Fibroblast of villous mesenchyme (primary cell): ENCODE results near the gene ACOXL. TPM values are rescaled to one million over a fixed set of nuclear protein-coding genes. Genes with fewer than 3 reads are reported as not detected.

ENCODE experiments used
- DNase-seq: peaks from one replicate; pipeline ENCODE4 v3.0.0-alpha.2; 2010; ENCODE audit warnings: low read depth
- H3K4me3 ChIP-seq: 2 replicates; pipeline ENCODE4 v1.5.1; 2011; ENCODE audit warnings: low read depth, mild to moderate bottlenecking, low read length
- total RNA-seq: library from RNA; depleted of rRNA; stranded (reverse); fragments of >200 nt; gene quantifications from 2 replicates; pipeline ENCODE4 v1.2.3, GENCODE V29; 2012
- TF ChIP-seq, protein P1 (sequence below): IDR thresholded peaks from 2 replicates; pipeline ENCODE4 v1.5.1; 2012; ENCODE audit warnings: low read depth, mild to moderate bottlenecking, low read length; ENCODE audit not compliant: insufficient read depth

Gene ACOXL
- total RNA-seq, 1 donor, result not detected

DNA sequence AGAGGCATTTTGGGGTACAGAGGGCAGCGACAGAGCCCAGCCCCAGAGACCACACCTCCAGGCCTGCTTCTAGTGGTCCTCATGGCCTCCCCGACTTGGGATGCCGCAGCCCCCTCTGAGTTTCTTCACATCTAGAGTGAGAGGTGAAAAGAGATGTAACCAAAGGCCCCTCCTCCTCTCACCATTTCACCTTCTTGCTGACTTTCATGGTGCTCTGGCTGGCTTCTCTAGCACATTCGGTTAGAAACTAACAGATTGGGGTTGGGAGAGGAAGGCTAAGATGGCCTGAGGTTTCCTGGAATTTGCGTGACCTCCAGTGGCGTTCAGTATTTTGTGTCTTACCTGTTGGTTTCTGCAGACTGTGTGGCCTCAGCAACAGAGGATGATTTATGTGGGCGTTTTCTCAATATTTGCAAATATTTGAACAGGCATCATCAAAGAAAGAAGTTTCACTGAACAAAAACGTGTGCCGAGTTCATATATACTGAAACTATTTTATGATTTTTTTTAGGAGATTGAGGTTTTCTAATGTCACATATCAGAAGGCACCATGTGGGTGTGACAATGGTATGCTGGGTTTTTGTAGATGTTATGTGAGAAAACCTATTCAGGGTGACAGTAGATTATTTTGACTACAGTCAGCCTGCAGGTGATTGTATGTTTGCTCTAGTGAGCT is 318.5 kb downstream of the ACOXL start:
- no peak overlapping the region for H3K4me3 ChIP-seq
- no peak for DNase-seq
- TF ChIP-seq, protein P1, sequence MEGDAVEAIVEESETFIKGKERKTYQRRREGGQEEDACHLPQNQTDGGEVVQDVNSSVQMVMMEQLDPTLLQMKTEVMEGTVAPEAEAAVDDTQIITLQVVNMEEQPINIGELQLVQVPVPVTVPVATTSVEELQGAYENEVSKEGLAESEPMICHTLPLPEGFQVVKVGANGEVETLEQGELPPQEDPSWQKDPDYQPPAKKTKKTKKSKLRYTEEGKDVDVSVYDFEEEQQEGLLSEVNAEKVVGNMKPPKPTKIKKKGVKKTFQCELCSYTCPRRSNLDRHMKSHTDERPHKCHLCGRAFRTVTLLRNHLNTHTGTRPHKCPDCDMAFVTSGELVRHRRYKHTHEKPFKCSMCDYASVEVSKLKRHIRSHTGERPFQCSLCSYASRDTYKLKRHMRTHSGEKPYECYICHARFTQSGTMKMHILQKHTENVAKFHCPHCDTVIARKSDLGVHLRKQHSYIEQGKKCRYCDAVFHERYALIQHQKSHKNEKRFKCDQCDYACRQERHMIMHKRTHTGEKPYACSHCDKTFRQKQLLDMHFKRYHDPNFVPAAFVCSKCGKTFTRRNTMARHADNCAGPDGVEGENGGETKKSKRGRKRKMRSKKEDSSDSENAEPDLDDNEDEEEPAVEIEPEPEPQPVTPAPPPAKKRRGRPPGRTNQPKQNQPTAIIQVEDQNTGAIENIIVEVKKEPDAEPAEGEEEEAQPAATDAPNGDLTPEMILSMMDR, result no peak

DNA sequence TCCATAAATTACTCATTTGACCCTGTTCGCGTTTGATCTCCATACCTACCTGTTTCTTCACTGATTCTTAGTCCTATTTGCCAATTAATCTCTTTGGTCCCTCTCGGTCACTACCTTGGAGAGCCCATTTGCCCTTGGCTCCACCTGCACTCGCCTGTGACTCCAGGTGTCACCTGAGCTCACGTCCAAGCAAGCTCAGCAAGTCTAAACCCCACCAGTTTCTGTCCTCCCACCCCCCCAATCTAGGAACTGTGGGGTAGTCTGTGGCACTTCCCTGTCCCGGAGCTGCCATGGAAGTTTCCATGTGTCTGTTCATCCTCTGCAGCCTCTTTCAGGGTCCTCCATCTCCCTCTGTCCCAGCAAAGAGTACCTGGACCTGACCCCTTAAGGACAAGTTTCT is 320.2 kb downstream of the ACOXL start:
- TF ChIP-seq, protein P1, result no peak
- no peak for DNase-seq

DNA sequence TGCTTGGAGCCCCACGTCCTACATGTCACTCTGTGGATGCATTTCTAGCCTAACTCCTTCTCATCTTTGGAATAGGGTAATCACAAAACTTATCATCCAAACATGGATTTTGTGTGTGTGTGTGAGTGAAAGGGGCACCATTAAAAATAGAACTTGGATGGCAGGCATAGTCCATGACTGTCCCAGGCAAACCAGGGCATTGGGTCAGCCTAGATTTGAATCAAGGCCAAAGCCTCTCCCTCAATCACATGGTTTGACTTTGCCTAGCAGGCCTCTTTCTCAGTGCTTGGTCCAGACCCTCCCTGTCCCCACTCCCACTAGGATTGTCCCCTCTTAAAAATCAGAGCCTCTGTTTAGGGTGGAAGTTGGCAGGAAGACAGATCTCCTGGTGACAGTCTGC is 320.9 kb downstream of the ACOXL start:
- TF ChIP-seq, protein P1, result no peak

More for the DNA sequence above, 320.2 kb downstream of the ACOXL start:
- H3K4me3 ChIP-seq, result no peak overlapping the region

DNA sequence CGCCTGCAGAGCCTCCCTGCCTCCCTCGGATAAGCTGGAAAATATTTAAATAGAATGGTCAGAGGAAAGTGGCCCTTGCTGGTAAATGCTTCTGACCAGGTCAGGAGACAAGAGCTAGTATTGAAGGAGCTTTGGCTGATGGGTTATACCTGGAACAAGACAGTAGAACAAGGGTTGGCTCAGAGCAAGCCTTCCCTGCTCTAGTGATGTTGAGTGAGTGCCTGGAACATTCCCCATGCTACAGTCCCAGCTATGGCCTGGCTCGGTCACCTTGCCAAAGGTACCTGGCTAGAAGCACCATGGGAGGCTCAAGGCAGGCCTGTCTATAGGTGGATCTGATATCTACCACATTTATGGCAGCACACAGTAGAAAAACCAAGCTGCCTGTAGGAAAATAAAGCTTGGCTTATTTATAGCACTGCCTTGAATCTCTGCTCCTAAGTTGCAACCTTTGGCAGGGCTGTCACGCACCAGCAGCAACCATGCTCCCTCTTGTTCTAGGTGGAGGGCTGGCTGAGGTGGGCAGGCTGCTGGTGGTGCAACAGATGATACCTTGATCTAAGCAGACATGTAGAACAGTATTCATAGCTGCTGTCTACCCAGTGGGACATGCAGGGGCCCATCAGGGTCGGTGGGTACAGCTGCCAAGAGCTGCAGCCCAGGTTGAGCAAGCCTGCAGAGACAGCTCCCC is 321.6 kb downstream of the ACOXL start:
- TF ChIP-seq, protein P1, result no peak
- no peak for DNase-seq
- no peak overlapping the region for H3K4me3 ChIP-seq

More for the DNA sequence above, 320.9 kb downstream of the ACOXL start:
- no peak overlapping the region for H3K4me3 ChIP-seq
- DNase-seq, result no peak

DNA sequence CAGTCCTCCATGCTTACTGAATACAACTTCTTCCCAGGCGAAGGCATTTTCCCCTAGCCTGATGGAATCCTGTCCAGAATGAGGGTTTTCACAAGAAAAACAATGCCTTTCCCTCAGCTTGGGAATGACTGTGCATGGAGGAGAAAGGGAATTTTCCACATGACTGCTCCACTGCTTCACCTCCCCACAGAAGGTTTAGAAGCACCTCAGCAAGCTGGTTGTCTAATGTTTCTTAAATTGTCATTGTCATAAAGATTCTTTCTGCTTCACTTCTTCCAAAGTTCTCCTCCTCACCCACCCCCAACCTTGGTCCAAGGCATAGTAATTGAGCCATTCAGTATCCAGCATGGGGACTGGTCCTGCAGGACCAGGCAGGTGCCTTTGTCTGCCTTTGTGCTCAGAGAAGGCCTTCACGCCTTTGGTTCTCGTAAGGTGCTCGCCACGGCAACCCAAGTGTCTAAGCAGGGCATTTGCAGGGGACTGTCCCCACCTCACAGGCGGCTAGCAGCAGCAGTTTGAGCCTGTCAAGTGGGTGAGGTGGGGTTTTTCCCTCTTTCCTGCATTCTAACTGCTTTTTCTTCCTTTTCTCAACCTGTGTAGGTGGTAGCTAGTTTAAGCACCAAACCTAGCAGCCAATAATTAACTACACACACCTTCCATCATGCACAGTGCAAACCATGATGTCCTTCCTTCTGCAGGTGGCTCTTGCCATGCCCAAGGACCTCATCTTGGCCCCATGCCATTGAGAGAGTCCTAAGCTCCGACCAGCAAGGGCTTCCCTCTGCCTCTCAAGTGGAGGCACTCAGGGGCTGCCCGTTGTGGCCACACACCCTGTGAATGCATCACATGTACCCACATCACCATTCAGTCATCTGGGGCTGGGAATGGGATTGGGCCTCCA is 322.7 kb downstream of the ACOXL start:
- DNase-seq, result no peak
- TF ChIP-seq, protein P1, result no peak

DNA sequence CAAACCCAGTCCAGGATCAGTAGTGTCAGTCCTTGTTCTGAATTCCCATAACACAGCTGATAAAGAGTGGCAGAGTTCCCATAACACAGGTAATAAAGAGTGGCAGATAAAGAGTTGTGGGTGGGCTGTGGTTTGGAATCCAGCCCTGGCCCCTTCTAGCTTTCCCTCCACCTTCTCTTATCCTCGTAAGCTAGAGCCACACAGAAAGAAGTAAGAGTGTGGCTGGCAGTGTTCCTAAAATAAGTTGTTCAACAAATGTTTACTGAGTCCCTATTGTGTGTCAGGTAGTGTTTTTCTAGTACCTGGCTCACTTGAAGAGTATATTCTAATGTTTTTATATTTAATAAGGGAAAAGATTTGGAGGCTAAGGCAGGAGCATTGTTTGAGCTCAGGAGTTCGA is 323.4 kb downstream of the ACOXL start:
- TF ChIP-seq, protein P1, result no peak
- H3K4me3 ChIP-seq, result no peak overlapping the region
- no peak for DNase-seq

More for the DNA sequence above, 322.7 kb downstream of the ACOXL start:
- no peak overlapping the region for H3K4me3 ChIP-seq
